ENCODE results near the gene MYO7B. TPM values are rescaled to one million over a fixed set of nuclear protein-coding genes. Genes with fewer than 3 reads are reported as not detected.

The MYO7B gene
- total and polyA plus RNA-seq, 5 donors from 2014 or later = 0.12 TPM; not detected in 4

DNA sequence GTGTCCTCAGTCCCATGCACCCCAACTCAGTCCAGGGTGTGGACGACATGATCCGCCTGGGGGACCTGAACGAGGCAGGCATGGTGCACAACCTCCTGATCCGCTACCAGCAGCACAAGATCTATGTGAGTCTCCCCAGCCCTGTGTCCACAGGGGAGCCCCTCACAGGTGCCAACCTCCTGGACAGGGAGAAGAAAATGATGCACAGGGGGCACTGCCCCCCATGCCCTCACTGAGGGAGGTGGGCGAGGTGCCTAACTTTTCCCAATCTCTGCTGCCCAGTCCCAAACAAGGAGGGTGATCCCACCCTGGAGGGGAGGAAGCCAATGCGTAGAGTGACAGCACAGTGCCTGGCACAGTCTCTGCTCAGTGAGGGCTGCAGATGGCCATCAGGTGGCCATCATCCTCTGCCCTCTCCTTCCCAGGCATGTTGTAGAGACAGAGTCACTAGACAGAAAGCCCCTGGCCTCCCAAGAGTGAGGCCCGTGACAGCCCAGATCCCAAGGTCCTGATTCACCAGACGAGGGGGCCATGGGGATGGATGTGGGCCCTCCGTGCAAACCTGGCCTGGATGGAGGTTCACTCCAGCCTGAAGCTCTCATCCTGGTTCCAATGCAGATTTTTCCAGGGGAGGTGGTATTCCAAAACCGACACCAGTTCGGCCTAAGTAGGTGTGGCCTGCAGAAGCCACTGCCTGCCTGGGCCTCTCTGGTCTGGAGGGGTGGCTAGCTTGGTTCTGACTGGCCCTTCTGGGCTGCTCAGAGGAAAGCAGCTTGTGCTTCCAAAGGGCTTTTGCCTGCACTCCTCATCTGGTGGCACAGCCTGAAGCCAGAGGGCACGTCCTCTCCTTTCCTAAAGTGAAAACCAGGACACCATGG is 30.0 kb downstream of the MYO7B start:
- Histone ChIP-seq H3K27ac (ENCODE audit: insufficient read depth, low read length, poor library complexity, severe bottlenecking) (no peak overlapping the region), H3K4me3 (ENCODE audit: low read depth, low read length) (no peak overlapping the region), H3K4me1 (ENCODE audit: control insufficient read depth, insufficient read depth, low read length, poor library complexity, severe bottlenecking) (no peaks in the 10 kb centered on the region), H3K36me3 (ENCODE audit: control insufficient read depth, insufficient read depth, low read length) (no peaks in the 10 kb centered on the region), H3K9me3 (ENCODE audit: control insufficient read depth in 2 of 2, low read length in 2 of 2) (no peaks in the 10 kb centered on the region), H3K27me3 (ENCODE audit: control insufficient read depth, insufficient read depth, low read length) (no peaks in the 10 kb centered on the region)
- Mint-ChIP-seq H3K27me3 (peaks cover 22% of the 10 kb centered on the region), H3K4me1 (peaks cover 0 to 7% (median 2%) of the 10 kb centered on the region in 4 donors), H3K27ac (no peak overlapping the region), H3K4me3 (no peak overlapping the region), H3K9me3 (peaks cover 0 to 2% (median 0%) of the 10 kb centered on the region in 7 donors), H3K36me3 (no peaks in the 10 kb centered on the region)
- no peak for ATAC-seq (ENCODE audit: low read depth in 2 of 2)
- no peak for DNase-seq

- no peak overlapping the region for H3K27ac Mint-ChIP-seq
- Histone ChIP-seq H3K27ac (ENCODE audit: insufficient read depth, low read length, poor library complexity, severe bottlenecking) (no peak overlapping the region), H3K4me1 (ENCODE audit: control insufficient read depth, insufficient read depth, low read length, poor library complexity, severe bottlenecking) (no peaks in the 10 kb centered on the region), H3K4me3 (ENCODE audit: low read depth, low read length) (no peak overlapping the region), H3K27me3 (ENCODE audit: control insufficient read depth, insufficient read depth, low read length) (no peaks in the 10 kb centered on the region), H3K9me3 (ENCODE audit: control insufficient read depth in 2 of 2, low read length in 2 of 2) (no peaks in the 10 kb centered on the region), H3K36me3 (ENCODE audit: control insufficient read depth, insufficient read depth, low read length) (no peaks in the 10 kb centered on the region)
- peaks cover 17% of the 10 kb centered on the region for H3K27me3 Mint-ChIP-seq
- H3K4me3 Mint-ChIP-seq = no peak overlapping the region
- ATAC-seq (ENCODE audit: low read depth in 2 of 2) (no peak), DNase-seq (no peak)
- peaks cover 0 to 2% (median 0%) of the 10 kb centered on the region in 7 donors for H3K9me3 Mint-ChIP-seq
- H3K36me3 Mint-ChIP-seq = no peaks in the 10 kb centered on the region
- peaks cover 0 to 7% (median 2%) of the 10 kb centered on the region in 4 donors for H3K4me1 Mint-ChIP-seq
Measured at GRCh38 chr2:127566139-127566417, 30.6 kb downstream of the MYO7B start.

- Histone ChIP-seq H3K27me3 (ENCODE audit: control insufficient read depth, insufficient read depth, low read length) (no peaks in the 10 kb centered on the region), H3K27ac (ENCODE audit: insufficient read depth, low read length, poor library complexity, severe bottlenecking) (no peak overlapping the region), H3K36me3 (ENCODE audit: control insufficient read depth, insufficient read depth, low read length) (no peaks in the 10 kb centered on the region), H3K4me3 (ENCODE audit: low read depth, low read length) (no peak overlapping the region), H3K4me1 (ENCODE audit: control insufficient read depth, insufficient read depth, low read length, poor library complexity, severe bottlenecking) (no peaks in the 10 kb centered on the region), H3K9me3 (ENCODE audit: control insufficient read depth in 2 of 2, low read length in 2 of 2) (no peaks in the 10 kb centered on the region)
- Mint-ChIP-seq H3K4me3 (no peak overlapping the region), H3K27me3 (peaks cover 14% of the 10 kb centered on the region), H3K4me1 (peaks cover 0 to 7% (median 2%) of the 10 kb centered on the region in 4 donors), H3K9me3 (peaks cover 0 to 2% (median 0%) of the 10 kb centered on the region in 7 donors), H3K36me3 (no peaks in the 10 kb centered on the region), H3K27ac (no peak overlapping the region)
- ATAC-seq (ENCODE audit: low read depth in 2 of 2) = no peak
- no peak for DNase-seq
Measured at GRCh38 chr2:127566576-127566975, 31.1 kb downstream of the MYO7B start.

GRCh38 chr2:127567351-127567854 is 31.9 kb downstream of the MYO7B start:
- Mint-ChIP-seq H3K4me3 (no peak overlapping the region), H3K9me3 (peaks cover 0 to 2% (median 0%) of the 10 kb centered on the region in 7 donors), H3K27ac (no peak overlapping the region), H3K36me3 (no peaks in the 10 kb centered on the region), H3K4me1 (peaks cover 0 to 7% (median 2%) of the 10 kb centered on the region in 4 donors), H3K27me3 (peaks cover 19% of the 10 kb centered on the region)
- no peak overlapping the region for H3K4me3 ChIP-seq (ENCODE audit: low read depth, low read length)
- no peak for DNase-seq
- no peaks in the 10 kb centered on the region for H3K9me3 ChIP-seq (ENCODE audit: control insufficient read depth in 2 of 2, low read length in 2 of 2)
- no peaks in the 10 kb centered on the region for H3K36me3 ChIP-seq (ENCODE audit: control insufficient read depth, insufficient read depth, low read length)
- no peak for ATAC-seq (ENCODE audit: low read depth in 2 of 2)
- H3K4me1 ChIP-seq (ENCODE audit: control insufficient read depth, insufficient read depth, low read length, poor library complexity, severe bottlenecking) = no peaks in the 10 kb centered on the region
- no peak overlapping the region for H3K27ac ChIP-seq (ENCODE audit: insufficient read depth, low read length, poor library complexity, severe bottlenecking)
- H3K27me3 ChIP-seq (ENCODE audit: control insufficient read depth, insufficient read depth, low read length) = no peaks in the 10 kb centered on the region

DNA sequence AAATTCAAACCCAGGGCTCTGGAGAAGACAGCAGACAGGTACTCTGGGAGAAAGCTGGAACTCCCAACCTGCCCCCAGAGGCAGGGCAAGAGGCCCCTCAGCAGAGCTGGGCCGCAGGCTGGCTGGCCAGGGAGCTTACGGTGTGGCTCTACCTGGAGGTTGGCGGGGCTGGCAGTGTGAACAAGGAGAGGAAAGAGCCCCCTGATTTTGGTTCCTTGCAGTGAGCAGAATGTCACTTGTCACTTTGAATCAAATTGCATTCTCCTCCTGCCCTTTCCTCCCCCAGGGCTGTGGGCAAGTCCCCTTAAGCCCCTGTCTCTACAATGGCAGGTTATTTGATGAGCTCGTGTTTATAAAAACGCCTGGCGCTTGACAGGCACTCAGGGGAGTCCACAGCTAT is 32.6 kb downstream of the MYO7B start:
- Mint-ChIP-seq H3K36me3 (no peaks in the 10 kb centered on the region), H3K4me3 (no peak overlapping the region), H3K27ac (no peak overlapping the region), H3K9me3 (no peaks in the 10 kb centered on the region), H3K4me1 (peaks cover 0 to 7% (median 2%) of the 10 kb centered on the region in 4 donors), H3K27me3 (peaks cover 14% of the 10 kb centered on the region)
- H3K9me3 ChIP-seq (ENCODE audit: control insufficient read depth in 2 of 2, low read length in 2 of 2) = no peaks in the 10 kb centered on the region
- no peaks in the 10 kb centered on the region for H3K4me1 ChIP-seq (ENCODE audit: control insufficient read depth, insufficient read depth, low read length, poor library complexity, severe bottlenecking)
- ATAC-seq (ENCODE audit: low read depth in 2 of 2) = no peak
- no peak overlapping the region for H3K27ac ChIP-seq (ENCODE audit: insufficient read depth, low read length, poor library complexity, severe bottlenecking)
- H3K4me3 ChIP-seq (ENCODE audit: low read depth, low read length) = no peak overlapping the region
- no peaks in the 10 kb centered on the region for H3K27me3 ChIP-seq (ENCODE audit: control insufficient read depth, insufficient read depth, low read length)
- no peaks in the 10 kb centered on the region for H3K36me3 ChIP-seq (ENCODE audit: control insufficient read depth, insufficient read depth, low read length)
- DNase-seq = no peak

DNA sequence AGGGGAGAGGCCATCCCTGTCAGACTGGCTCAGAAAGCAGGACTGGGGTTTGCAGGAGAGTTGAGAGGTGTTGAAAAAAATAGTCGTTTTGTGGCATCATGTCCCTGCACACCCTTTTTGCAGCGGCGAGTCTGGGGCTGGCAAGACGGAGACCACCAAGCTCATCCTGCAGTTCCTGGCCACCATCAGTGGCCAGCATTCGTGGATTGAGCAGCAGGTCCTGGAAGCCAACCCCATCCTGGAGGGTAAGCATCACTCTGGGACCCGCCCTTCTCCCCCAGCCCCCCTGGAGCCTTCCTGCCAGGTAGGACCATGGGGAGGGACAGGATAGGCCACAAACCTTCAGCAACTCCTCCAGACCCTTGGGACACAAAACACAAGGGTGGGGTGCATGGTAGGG is 34.2 kb downstream of the MYO7B start:
- Mint-ChIP-seq H3K27me3 (peaks cover 5% of the 10 kb centered on the region), H3K27ac (no peak overlapping the region), H3K9me3 (no peaks in the 10 kb centered on the region), H3K4me1 (no peaks in the 10 kb centered on the region), H3K4me3 (no peak overlapping the region), H3K36me3 (no peaks in the 10 kb centered on the region)
- Histone ChIP-seq H3K4me1 (ENCODE audit: control insufficient read depth, insufficient read depth, low read length, poor library complexity, severe bottlenecking) (no peaks in the 10 kb centered on the region), H3K27me3 (ENCODE audit: control insufficient read depth, insufficient read depth, low read length) (no peaks in the 10 kb centered on the region), H3K36me3 (ENCODE audit: control insufficient read depth, insufficient read depth, low read length) (no peaks in the 10 kb centered on the region), H3K4me3 (ENCODE audit: low read depth, low read length) (no peak overlapping the region), H3K27ac (ENCODE audit: insufficient read depth, low read length, poor library complexity, severe bottlenecking) (no peak overlapping the region), H3K9me3 (ENCODE audit: control insufficient read depth in 2 of 2, low read length in 2 of 2) (no peaks in the 10 kb centered on the region)
- ATAC-seq (ENCODE audit: low read depth in 2 of 2) = no peak
- no peak for DNase-seq

DNA sequence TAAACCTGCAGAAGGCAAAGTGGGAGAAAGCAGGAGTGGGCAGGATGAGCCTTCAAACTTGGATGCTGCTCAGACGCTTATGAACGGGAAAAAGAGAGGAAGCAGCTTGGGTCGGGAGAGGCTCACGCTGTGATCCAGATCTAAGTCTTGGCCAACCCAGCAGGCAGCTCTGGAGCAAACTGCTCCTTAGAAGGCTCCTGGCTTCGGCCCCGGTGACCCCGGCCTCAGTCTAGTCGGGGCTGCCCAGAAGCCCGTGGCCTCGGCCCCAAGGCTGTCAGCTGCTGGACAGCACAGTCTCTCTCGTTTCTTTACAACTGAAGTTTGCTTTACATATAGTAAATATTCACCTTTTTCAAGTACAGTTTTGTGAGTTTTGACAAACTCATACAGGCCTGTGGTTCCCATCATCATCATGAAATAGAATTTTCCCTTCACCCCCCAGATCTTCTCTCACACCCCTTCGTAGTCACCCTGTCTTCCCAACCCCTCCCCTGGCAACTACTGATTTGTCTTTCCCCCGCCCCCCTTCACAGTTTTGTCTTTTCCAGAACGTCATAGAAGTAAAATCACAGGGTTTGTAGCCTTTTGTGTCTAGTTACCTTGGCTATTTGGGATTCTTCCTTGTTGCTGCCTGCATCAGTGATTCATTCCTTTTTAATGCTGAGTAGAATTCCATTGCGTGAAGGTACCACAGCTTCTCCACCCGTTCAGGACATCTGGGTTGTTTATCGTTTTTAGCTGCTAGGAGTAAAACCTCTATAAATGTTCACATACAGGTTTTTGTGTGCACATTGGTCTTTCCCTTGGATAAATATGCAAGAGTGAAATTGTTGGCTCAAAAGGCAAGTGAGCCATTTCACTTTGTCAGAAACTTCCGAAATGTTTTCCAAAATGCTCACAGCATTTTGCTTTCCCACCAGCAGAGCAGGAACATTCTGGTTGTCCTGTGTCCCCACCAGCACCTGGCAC is 35.1 kb downstream of the MYO7B start:
- ATAC-seq (ENCODE audit: low read depth in 2 of 2) = no peak
- DNase-seq = no peak
- Mint-ChIP-seq H3K27me3 (peaks cover 10% of the 10 kb centered on the region), H3K9me3 (no peaks in the 10 kb centered on the region), H3K36me3 (no peaks in the 10 kb centered on the region), H3K27ac (no peak overlapping the region), H3K4me1 (peaks cover 0 to 6% (median 6%) of the 10 kb centered on the region in 4 donors), H3K4me3 (no peak overlapping the region)
- Histone ChIP-seq H3K9me3 (ENCODE audit: control insufficient read depth in 2 of 2, low read length in 2 of 2) (no peaks in the 10 kb centered on the region), H3K27me3 (ENCODE audit: control insufficient read depth, insufficient read depth, low read length) (no peaks in the 10 kb centered on the region), H3K4me3 (ENCODE audit: low read depth, low read length) (no peak overlapping the region), H3K36me3 (ENCODE audit: control insufficient read depth, insufficient read depth, low read length) (no peaks in the 10 kb centered on the region), H3K4me1 (ENCODE audit: control insufficient read depth, insufficient read depth, low read length, poor library complexity, severe bottlenecking) (no peaks in the 10 kb centered on the region), H3K27ac (ENCODE audit: insufficient read depth, low read length, poor library complexity, severe bottlenecking) (no peak overlapping the region)
